Left lobe of liver (tissue), 2 donors: ENCODE results near the gene SLC10A3. TPM values are rescaled to one million over a fixed set of nuclear protein-coding genes. Genes with fewer than 3 reads are reported as not detected.
"Not testable (repeated sequence)": the region's sequence is repeated elsewhere in the genome, so short reads cannot be mapped to it uniquely, and the experiment has no call there.

Experiments
- ATAC-seq: fragments of 200-7000 bp; cut with Tn5 transposase; one replicate; pipeline ENCODE4 v1.9.1; 2020; ENCODE audit warnings: mild to moderate bottlenecking, moderate library complexity
- DNase-seq: peaks from one replicate; pipeline ENCODE4 v3.0.0-alpha.2; 2020; ENCODE audit warnings: low spot score
- total RNA-seq: library from RNA; stranded (reverse); gene quantifications from one replicate; pipeline ENCODE4 v1.2.1, GENCODE V29; 2021
- donor health status: DM: no; HTN: no; CAD: no; lungs with moderate emphysema.
- donor health status: DM: no; HTN: yes; CAD: no.

Gene SLC10A3
- total RNA-seq, 1 donor from 2014 or later, result 3.7 TPM

DNA sequence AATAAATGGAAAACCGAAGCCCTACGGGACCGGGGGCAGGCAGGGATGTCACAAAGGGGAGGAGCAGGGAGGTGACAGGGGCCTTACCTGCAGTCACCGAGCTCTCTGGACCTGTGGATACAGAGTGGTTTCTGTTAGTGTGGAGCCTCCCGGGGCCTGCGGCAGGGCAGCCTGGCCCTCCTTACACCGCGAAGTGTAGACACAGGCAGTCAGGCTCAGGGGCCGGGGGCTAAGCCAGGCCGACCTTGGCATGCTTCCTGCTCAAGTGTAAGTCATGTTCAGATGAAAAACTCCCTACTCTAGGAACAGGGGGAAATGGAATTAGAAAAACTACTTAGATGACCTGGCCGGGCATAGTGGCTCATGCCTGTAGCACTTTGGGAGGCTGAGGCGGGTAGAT, 21.3 kb upstream of the SLC10A3 start:
- DNase-seq (no peak), ATAC-seq (no peak)

DNA sequence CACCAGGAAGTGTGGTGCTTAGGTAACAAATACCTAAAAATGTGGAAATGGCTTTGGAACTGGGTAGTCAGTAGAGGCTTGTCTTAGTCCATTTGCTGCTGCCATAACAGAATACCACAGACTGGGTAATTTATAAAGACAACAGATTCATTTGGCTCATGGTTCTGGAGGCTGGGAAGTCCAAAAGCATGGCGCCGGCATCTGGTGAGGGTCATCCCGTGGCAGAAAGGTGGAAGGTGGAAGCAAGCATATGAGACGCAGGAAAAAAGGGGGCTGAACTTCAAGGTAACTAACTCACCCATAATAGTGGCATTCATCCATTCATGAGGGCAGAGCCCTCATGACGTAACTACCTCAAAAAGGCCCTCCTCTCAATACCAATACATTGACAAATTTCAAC, 19.0 kb upstream of the SLC10A3 start:
- DNase-seq (no peak), ATAC-seq (no peak)

DNA sequence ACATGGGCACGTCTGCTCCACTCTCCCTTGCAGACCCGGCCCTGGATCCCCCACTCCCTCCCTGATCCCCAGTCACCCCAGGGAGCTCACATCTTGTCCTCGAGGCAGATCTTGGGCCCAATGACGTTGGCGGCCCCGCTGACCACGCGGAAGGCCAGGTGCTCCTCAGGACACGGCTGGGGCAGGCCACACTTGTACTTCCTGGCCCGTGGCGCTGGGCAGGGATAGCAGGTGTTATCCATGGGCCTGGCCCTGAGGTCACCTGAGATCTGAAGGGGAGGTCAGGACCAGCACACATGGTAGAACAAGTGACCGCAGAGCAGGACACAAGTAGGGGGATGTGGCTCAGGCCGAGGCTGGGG, 17.9 kb upstream of the SLC10A3 start:
- no peak for ATAC-seq
- no peak for DNase-seq

- ATAC-seq (no peak), DNase-seq (no peak)
These were observed 17.4 kb upstream of the SLC10A3 start for GRCh38 chrX:154507673-154508383.

DNA sequence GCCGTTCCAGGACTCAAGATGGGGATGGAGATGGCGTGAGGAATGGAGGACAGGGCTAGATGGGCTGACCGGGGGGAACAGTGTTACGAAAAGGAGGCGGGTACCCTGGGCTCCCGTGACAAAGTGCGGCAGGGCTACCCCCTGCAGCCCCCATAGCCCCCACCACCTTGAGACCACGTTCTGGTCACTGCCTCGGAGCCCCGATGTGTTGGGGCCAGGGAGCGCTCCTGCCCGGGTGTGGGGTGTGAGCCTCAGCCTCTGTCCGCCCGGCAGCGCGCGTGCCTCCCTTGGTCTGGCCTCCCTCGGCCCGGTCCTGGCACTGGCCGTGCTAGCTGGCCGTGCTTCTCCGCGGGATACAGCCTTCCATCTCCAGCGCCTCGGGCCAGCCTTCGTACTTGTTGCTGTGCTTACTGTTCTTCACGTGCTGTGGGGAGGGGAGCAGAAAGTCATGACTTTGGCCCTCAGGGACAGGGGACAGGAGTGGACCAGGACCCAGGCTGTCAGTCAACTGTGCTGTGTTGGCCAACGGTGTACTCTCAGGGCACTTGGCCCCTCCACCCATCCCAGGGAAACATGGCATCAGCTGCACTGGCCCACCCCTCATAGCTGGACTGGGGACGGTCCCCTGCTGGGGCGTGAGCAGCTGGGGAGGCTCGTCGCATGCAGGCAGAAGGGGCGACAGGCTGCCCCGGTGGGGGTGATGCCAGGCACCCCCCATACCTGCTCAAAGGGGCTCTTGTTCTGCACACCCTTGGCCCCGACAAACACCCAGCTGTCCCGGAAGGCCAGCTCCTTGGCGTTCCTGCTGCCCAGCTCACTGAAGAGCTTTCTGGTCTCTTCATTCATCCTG, 16.3 kb upstream of the SLC10A3 start:
- ATAC-seq (no peak), DNase-seq (no peak)

GRCh38 chrX:154505734-154506133, 15.3 kb upstream of the SLC10A3 start:
- ATAC-seq, result no peak
- no peak for DNase-seq

- no peak for ATAC-seq
- DNase-seq, result no peak
These were observed 12.6 kb upstream of the SLC10A3 start for GRCh38 chrX:154502989-154503388.

DNA sequence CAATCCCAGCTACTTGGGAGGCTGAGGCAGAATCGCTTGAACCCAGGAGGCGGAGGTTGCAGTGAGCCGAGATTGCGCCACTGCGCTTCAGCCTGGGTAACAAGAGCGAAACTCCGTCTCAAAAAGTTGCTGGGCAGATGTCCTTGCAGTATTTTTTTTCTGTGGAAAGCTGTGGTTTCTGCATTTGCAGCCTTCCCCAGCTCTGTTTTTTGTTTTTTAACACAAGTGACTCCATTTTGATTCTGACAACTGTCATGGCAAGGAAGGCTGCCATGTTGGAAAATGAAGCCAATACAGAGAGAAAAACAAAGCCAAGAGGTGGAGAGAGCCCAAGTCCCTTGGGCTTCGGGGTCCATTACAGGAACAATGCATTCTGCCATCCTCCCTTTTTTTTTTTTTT, 11.7 kb upstream of the SLC10A3 start:
- ATAC-seq, result no peak

GRCh38 chrX:154501423-154501822, 11.0 kb upstream of the SLC10A3 start:
- not testable (repeated sequence) for ATAC-seq, DNase-seq

More for the DNA sequence above, 11.7 kb upstream of the SLC10A3 start:
- no peak for DNase-seq

DNA sequence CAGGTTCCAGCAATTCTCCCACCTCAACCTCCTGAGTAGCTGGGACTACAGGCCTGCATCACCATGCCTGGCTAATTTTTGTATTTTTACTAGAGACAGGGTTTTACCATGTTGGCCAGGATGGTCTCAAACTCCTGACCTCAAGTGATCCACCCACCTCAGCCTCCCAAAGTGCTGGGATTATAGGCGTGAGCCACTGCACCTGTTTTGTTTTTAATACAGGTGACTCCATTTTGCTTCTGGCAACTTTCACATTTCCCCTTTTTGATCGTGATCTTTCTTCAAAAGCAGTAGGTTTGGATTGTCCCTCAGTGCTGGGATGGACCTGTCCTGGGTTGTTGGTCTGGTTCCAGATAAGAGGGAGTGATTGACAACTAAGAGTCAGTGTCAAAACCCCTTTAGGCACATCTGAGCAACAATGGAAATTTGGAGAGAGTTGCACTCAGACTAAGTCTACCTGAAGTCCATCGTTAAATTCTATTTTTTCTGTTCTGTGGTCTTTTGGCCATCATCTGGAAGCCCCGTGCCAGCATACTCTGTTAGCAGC, 6.2 kb upstream of the SLC10A3 start:
- not testable (repeated sequence) for ATAC-seq, DNase-seq

DNA sequence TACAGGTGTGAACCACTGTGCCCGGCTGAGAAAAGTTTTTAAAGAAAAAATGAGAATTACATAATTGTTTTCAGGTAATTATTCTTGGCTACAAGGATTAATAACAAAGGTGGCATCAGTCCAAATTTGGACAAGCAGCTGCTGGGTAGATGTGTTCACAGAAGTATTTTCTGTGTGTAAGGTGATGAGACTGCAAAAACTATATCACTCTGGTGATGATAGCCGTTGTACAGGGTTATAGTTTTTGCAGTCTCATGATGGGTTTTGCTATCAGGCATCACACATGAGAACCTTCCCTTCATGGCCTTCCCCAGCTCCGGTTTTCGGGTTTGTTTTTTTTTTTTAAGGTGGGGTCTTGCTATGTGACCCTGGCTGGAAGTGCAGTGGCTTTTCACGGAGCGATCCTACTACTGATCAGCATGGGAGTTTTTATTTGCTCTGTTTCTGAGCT, 5.1 kb upstream of the SLC10A3 start:
- DNase-seq, result no peak
- ATAC-seq, result no peak

GRCh38 chrX:154494715-154495114, 4.3 kb upstream of the SLC10A3 start:
- no peak for ATAC-seq
- DNase-seq, result no peak

DNA sequence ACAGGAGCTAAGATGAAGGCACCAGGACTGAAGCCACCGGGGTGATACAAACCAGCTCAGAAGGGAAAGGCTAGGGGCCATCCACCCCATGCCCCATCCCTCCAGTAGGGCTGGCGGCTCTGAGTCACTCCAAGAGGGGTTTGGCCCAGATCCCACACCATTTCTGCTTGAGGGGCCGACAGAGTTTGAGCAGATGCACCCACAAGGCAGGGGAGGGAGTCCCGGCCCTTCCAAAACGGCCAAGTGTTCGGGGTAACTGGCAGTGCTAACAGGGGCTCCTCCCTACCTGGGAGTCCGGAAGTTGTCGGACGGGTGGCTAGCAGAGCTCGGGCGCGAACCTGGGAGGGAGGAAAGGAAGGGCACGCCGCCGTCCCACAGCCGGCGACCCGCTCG, 412 bp downstream of the SLC10A3 start:
- no peak for DNase-seq
- ATAC-seq, result no peak

GRCh38 chrX:154489182-154489581, 1.2 kb downstream of the SLC10A3 start:
- DNase-seq (no peak), ATAC-seq (no peak)

- DNase-seq, result no peak
- ATAC-seq, result no peak
These were observed 1.9 kb downstream of the SLC10A3 start for GRCh38 chrX:154488336-154489075.

- DNase-seq (no peak), ATAC-seq (no peak)
These were observed 2.7 kb downstream of the SLC10A3 start for GRCh38 chrX:154487518-154488290.

GRCh38 chrX:154486396-154487207, 3.8 kb downstream of the SLC10A3 start, which contains the start of gene UBL4A:
Gene UBL4A (minus strand): TSS chrX:154486615. CDS start chrX:154486584, 31 bp downstream.
- DNase-seq (peak; percentile 61), ATAC-seq (peak; percentile 63)

GRCh38 chrX:154486052-154486395, 4.4 kb downstream of the SLC10A3 start:
- peak; percentile 54 for DNase-seq
- ATAC-seq, result no peak
